Natural killer cell treated with Interleukin-12 subunit alpha and Interleukin-12 subunit beta and Interleukin-15 and Interleukin-18, amount 100 ng/mL, for 72 hours (primary cell): Measurements from ENCODE around the gene CEMIP. TPM values are rescaled to one million over a fixed set of nuclear protein-coding genes. Genes with fewer than 3 reads are reported as not detected.

ENCODE experiments used
- ATAC-seq, 2 donors: fragments of 150-1000 bp; cut with Tn5 transposase in 1 of 2; sonication (Bioruptor Pico), chemical (Tn5 transposase) in 1 of 2; 2 replicates each; pipeline ENCODE4 v1.10.0; 2021
- DNase-seq: peaks from one replicate; pipeline ENCODE4 v3.0.0; 2022; ENCODE audit warnings: low spot score
- H3K27ac Mint-ChIP-seq, 2 donors: 1 replicate in 1 of 2; 2 replicates in 1 of 2; pipeline ENCODE4 v1.8.0; 2022; ENCODE audit warnings: mixed read lengths in 2 of 2, mild to moderate bottlenecking in 1 of 2, moderate library complexity in 1 of 2
- H3K27me3 Mint-ChIP-seq, 2 donors: 1 replicate in 1 of 2; 2 replicates in 1 of 2; pipeline ENCODE4 v1.8.0; 2022; ENCODE audit warnings: mixed read lengths in 2 of 2
- H3K36me3 Mint-ChIP-seq: one replicate; pipeline ENCODE4 v1.8.0; 2022; ENCODE audit warnings: mixed read lengths
- H3K4me1 Mint-ChIP-seq, 2 donors: 1 replicate in 1 of 2; 2 replicates in 1 of 2; pipeline ENCODE4 v1.8.0; 2022; ENCODE audit warnings: low read depth in 2 of 2, mixed read lengths in 2 of 2, mild to moderate bottlenecking in 1 of 2
- H3K4me3 Mint-ChIP-seq: one replicate; pipeline ENCODE4 v1.8.0; 2022; ENCODE audit warnings: mixed read lengths
- H3K9me3 Mint-ChIP-seq: 2 replicates; pipeline ENCODE4 v1.8.0; 2022; ENCODE audit warnings: mixed read lengths
- total RNA-seq, 2 donors: library from RNA; stranded (reverse); gene quantifications; one replicate each; pipeline ENCODE4 v1.2.3, GENCODE V29; 2022

Gene CEMIP
- total RNA-seq, 2 donors from 2014 or later, result 0.19 to 0.50 TPM

GRCh38 chr15:80866936-80867335 is 87.8 kb downstream of the CEMIP start:
- DNase-seq (no peak), ATAC-seq (no peak)
- H3K9me3 Mint-ChIP-seq, result no peaks in the 10 kb centered on the region
- H3K36me3 Mint-ChIP-seq, result no peaks in the 10 kb centered on the region
- H3K4me1 Mint-ChIP-seq, result no peaks in the 10 kb centered on the region
- H3K27me3 Mint-ChIP-seq, result no peaks in the 10 kb centered on the region
- H3K27ac Mint-ChIP-seq, result no peak overlapping the region
- no peak overlapping the region for H3K4me3 Mint-ChIP-seq

GRCh38 chr15:80870366-80870765 is 91.2 kb downstream of the CEMIP start:
- no peak for DNase-seq
- no peaks in the 10 kb centered on the region for H3K4me1 Mint-ChIP-seq
- H3K36me3 Mint-ChIP-seq, result no peaks in the 10 kb centered on the region
- H3K27ac Mint-ChIP-seq, result no peak overlapping the region
- H3K27me3 Mint-ChIP-seq, result no peaks in the 10 kb centered on the region
- ATAC-seq, result no peak
- H3K9me3 Mint-ChIP-seq, result no peaks in the 10 kb centered on the region
- no peak overlapping the region for H3K4me3 Mint-ChIP-seq

- no peaks in the 10 kb centered on the region for H3K4me1 Mint-ChIP-seq
- H3K4me3 Mint-ChIP-seq, result no peak overlapping the region
- no peaks in the 10 kb centered on the region for H3K9me3 Mint-ChIP-seq
- no peaks in the 10 kb centered on the region for H3K27me3 Mint-ChIP-seq
- ATAC-seq (no peak), DNase-seq (no peak)
- no peaks in the 10 kb centered on the region for H3K36me3 Mint-ChIP-seq
- no peak overlapping the region for H3K27ac Mint-ChIP-seq
Measured at GRCh38 chr15:80870893-80871292, 91.7 kb downstream of the CEMIP start.

GRCh38 chr15:80871858-80872257 is 92.7 kb downstream of the CEMIP start:
- no peaks in the 10 kb centered on the region for H3K4me1 Mint-ChIP-seq
- no peaks in the 10 kb centered on the region for H3K36me3 Mint-ChIP-seq
- DNase-seq, result no peak
- H3K27ac Mint-ChIP-seq, result no peak overlapping the region
- ATAC-seq, result no peak
- peaks cover 0 to 5% of the 10 kb centered on the region in 2 donors for H3K27me3 Mint-ChIP-seq
- H3K9me3 Mint-ChIP-seq, result no peaks in the 10 kb centered on the region
- H3K4me3 Mint-ChIP-seq, result no peak overlapping the region

GRCh38 chr15:80873366-80873952 is 94.3 kb downstream of the CEMIP start:
- Mint-ChIP-seq H3K4me1 (no peaks in the 10 kb centered on the region), H3K27me3 (peaks cover 0 to 5% of the 10 kb centered on the region in 2 donors), H3K4me3 (no peak overlapping the region), H3K27ac (no peak overlapping the region), H3K9me3 (no peaks in the 10 kb centered on the region), H3K36me3 (no peaks in the 10 kb centered on the region)
- DNase-seq, result no peak
- peak in 1 of 2 donors; percentile 34 for ATAC-seq

GRCh38 chr15:80875568-80876347 is 96.6 kb downstream of the CEMIP start:
- Mint-ChIP-seq H3K27ac (no peak overlapping the region), H3K36me3 (no peaks in the 10 kb centered on the region), H3K9me3 (no peaks in the 10 kb centered on the region), H3K27me3 (peaks cover 0 to 5% of the 10 kb centered on the region in 2 donors), H3K4me1 (no peaks in the 10 kb centered on the region), H3K4me3 (no peak overlapping the region)
- DNase-seq (no peak), ATAC-seq (no peak)

- Mint-ChIP-seq H3K36me3 (no peaks in the 10 kb centered on the region), H3K4me3 (no peak overlapping the region)
- DNase-seq, result no peak
Measured at GRCh38 chr15:80876348-80876674, 97.1 kb downstream of the CEMIP start.

GRCh38 chr15:80878242-80878866 is 99.2 kb downstream of the CEMIP start:
- no peak for ATAC-seq
- Mint-ChIP-seq H3K27ac (no peak overlapping the region), H3K4me1 (no peaks in the 10 kb centered on the region), H3K27me3 (peaks cover 2 to 13% of the 10 kb centered on the region in 2 donors), H3K4me3 (no peak overlapping the region), H3K9me3 (no peaks in the 10 kb centered on the region), H3K36me3 (no peaks in the 10 kb centered on the region)
- no peak for DNase-seq

More at GRCh38 chr15:80876348-80876674, 97.1 kb downstream of the CEMIP start:
- Mint-ChIP-seq H3K27me3 (peaks cover 2 to 10% of the 10 kb centered on the region in 2 donors), H3K9me3 (no peaks in the 10 kb centered on the region), H3K4me1 (no peaks in the 10 kb centered on the region), H3K27ac (no peak overlapping the region)
- no peak for ATAC-seq

GRCh38 chr15:80878867-80879250 is 99.7 kb downstream of the CEMIP start:
- Mint-ChIP-seq H3K9me3 (no peaks in the 10 kb centered on the region), H3K36me3 (no peaks in the 10 kb centered on the region), H3K27me3 (peaks cover 2 to 13% of the 10 kb centered on the region in 2 donors), H3K4me3 (no peak overlapping the region), H3K4me1 (no peaks in the 10 kb centered on the region), H3K27ac (no peak overlapping the region)
- ATAC-seq (no peak), DNase-seq (no peak)

- DNase-seq, result no peak
- H3K9me3 Mint-ChIP-seq, result no peaks in the 10 kb centered on the region
- H3K4me3 Mint-ChIP-seq, result no peak overlapping the region
- H3K36me3 Mint-ChIP-seq, result no peaks in the 10 kb centered on the region
- H3K4me1 Mint-ChIP-seq, result no peaks in the 10 kb centered on the region
- H3K27me3 Mint-ChIP-seq, result peaks cover 2 to 13% of the 10 kb centered on the region in 2 donors
- no peak overlapping the region for H3K27ac Mint-ChIP-seq
- no peak for ATAC-seq
Measured at GRCh38 chr15:80880086-80880485, 100.9 kb downstream of the CEMIP start.

- no peak overlapping the region for H3K27ac Mint-ChIP-seq
- H3K27me3 Mint-ChIP-seq, result peaks cover 2 to 8% of the 10 kb centered on the region in 2 donors
- no peaks in the 10 kb centered on the region for H3K36me3 Mint-ChIP-seq
- no peak for ATAC-seq
- DNase-seq, result no peak
- no peak overlapping the region for H3K4me3 Mint-ChIP-seq
- no peaks in the 10 kb centered on the region for H3K4me1 Mint-ChIP-seq
- no peaks in the 10 kb centered on the region for H3K9me3 Mint-ChIP-seq
Measured at GRCh38 chr15:80883641-80884040, 104.5 kb downstream of the CEMIP start.

GRCh38 chr15:80885016-80885579 is 105.9 kb downstream of the CEMIP start:
- H3K4me1 Mint-ChIP-seq, result peaks cover 3 to 4% of the 10 kb centered on the region in 2 donors
- ATAC-seq (no peak), DNase-seq (no peak)
- H3K27me3 Mint-ChIP-seq, result peaks cover 2 to 8% of the 10 kb centered on the region in 2 donors
- H3K36me3 Mint-ChIP-seq, result no peaks in the 10 kb centered on the region
- H3K27ac Mint-ChIP-seq, result no peak overlapping the region
- H3K4me3 Mint-ChIP-seq, result no peak overlapping the region
- no peaks in the 10 kb centered on the region for H3K9me3 Mint-ChIP-seq

GRCh38 chr15:80887148-80887547 is 108.0 kb downstream of the CEMIP start:
- Mint-ChIP-seq H3K27ac (no peak overlapping the region), H3K4me1 (peaks cover 15 to 16% of the 10 kb centered on the region in 2 donors), H3K27me3 (no peaks in the 10 kb centered on the region), H3K4me3 (no peak overlapping the region), H3K36me3 (no peaks in the 10 kb centered on the region), H3K9me3 (no peaks in the 10 kb centered on the region)
- ATAC-seq (no peak), DNase-seq (no peak)

- H3K27me3 Mint-ChIP-seq, result no peaks in the 10 kb centered on the region
- no peaks in the 10 kb centered on the region for H3K36me3 Mint-ChIP-seq
- peaks cover 15 to 16% of the 10 kb centered on the region in 2 donors for H3K4me1 Mint-ChIP-seq
- DNase-seq (no peak), ATAC-seq (no peak)
- H3K27ac Mint-ChIP-seq, result no peak overlapping the region
- H3K4me3 Mint-ChIP-seq, result no peak overlapping the region
- no peaks in the 10 kb centered on the region for H3K9me3 Mint-ChIP-seq
Measured at GRCh38 chr15:80888846-80889245, 109.7 kb downstream of the CEMIP start.
